ENCODE data around the gene COL6A2.

The COL6A2 gene

GRCh38 chr21:46154155-46154954 is 56.4 kb downstream of the COL6A2 start:
- CTCF ChIA-PET = no interaction called here
- POLR2A ChIA-PET = no interaction called here
- no peak for DNase-seq (ENCODE audit: extremely low spot score)
- TF ChIP-seq FOXA1 (IDR thresholded peaks at IDR 0.05) (no peak), LEF1 (IDR thresholded peaks at IDR 0.05; ENCODE audit: borderline replicate concordance) (no peak), L3MBTL2 (conservative IDR thresholded peaks at IDR 0.05) (no peak), CTBP1 (IDR thresholded peaks at IDR 0.05; ENCODE audit: borderline replicate concordance) (no peak), FOXM1 (IDR thresholded peaks at IDR 0.05; ENCODE audit: borderline replicate concordance) (no peak), PKNOX1 (IDR thresholded peaks at IDR 0.05) (no peak), HDGF (IDR thresholded peaks at IDR 0.05; ENCODE audit: borderline replicate concordance) (no peak), SUZ12 (IDR thresholded peaks at IDR 0.05) (no peak), ELF4 (IDR thresholded peaks at IDR 0.05) (no peak), NFRKB (IDR thresholded peaks at IDR 0.05) (no peak), FOXK2 (IDR thresholded peaks at IDR 0.05) (no peak), SP1 (IDR thresholded peaks at IDR 0.05) (no peak), ARNT (IDR thresholded peaks at IDR 0.05) (no peak), TARDBP (IDR thresholded peaks at IDR 0.05) (no peak), BHLHE40 (IDR thresholded peaks at IDR 0.05; ENCODE audit: borderline replicate concordance) (no peak), ZNF384 (IDR thresholded peaks at IDR 0.05) (no peak)

GRCh38 chr21:46154955-46155513 is 57.1 kb downstream of the COL6A2 start:
- POLR2A ChIA-PET = no interaction called here
- no peak for DNase-seq (ENCODE audit: extremely low spot score)
- CTCF ChIA-PET = no interaction called here
- TF ChIP-seq SP1 (IDR thresholded peaks at IDR 0.05) (no peak), SUZ12 (IDR thresholded peaks at IDR 0.05) (no peak)

- ChIA-PET CTCF (no interaction called here), POLR2A (no interaction called here)
- DNase-seq (ENCODE audit: extremely low spot score) = no peak
- TF ChIP-seq SUZ12 (IDR thresholded peaks at IDR 0.05) = no peak
- TF ChIP-seq TARDBP (IDR thresholded peaks at IDR 0.05) = no peak
- TF ChIP-seq L3MBTL2 (conservative IDR thresholded peaks at IDR 0.05) = no peak
- no peak for TF ChIP-seq SP1 (IDR thresholded peaks at IDR 0.05)
- no peak for TF ChIP-seq ARNT (IDR thresholded peaks at IDR 0.05)
- no peak for TF ChIP-seq FOXM1 (IDR thresholded peaks at IDR 0.05; ENCODE audit: borderline replicate concordance)
- TF ChIP-seq FOXK2 (IDR thresholded peaks at IDR 0.05) = no peak
- no peak for TF ChIP-seq BHLHE40 (IDR thresholded peaks at IDR 0.05; ENCODE audit: borderline replicate concordance)
- TF ChIP-seq ELF4 (IDR thresholded peaks at IDR 0.05) = no peak
- no peak for TF ChIP-seq HDGF (IDR thresholded peaks at IDR 0.05; ENCODE audit: borderline replicate concordance)
- no peak for TF ChIP-seq NFRKB (IDR thresholded peaks at IDR 0.05)
- no peak for TF ChIP-seq PKNOX1 (IDR thresholded peaks at IDR 0.05)
- no peak for TF ChIP-seq CTBP1 (IDR thresholded peaks at IDR 0.05; ENCODE audit: borderline replicate concordance)
- no peak for TF ChIP-seq LEF1 (IDR thresholded peaks at IDR 0.05; ENCODE audit: borderline replicate concordance)
- no peak for TF ChIP-seq FOXA1 (IDR thresholded peaks at IDR 0.05)
Measured at GRCh38 chr21:46155514-46156377, 57.8 kb downstream of the COL6A2 start, which contains the start of gene FTCD. Gene FTCD, minus strand, starts transcription at chr21:46155579. Its CDS starts 56 bp downstream, at chr21:46155523.

GRCh38 chr21:46156378-46156645 is 58.4 kb downstream of the COL6A2 start:
- no peak for TF ChIP-seq L3MBTL2 (conservative IDR thresholded peaks at IDR 0.05)
- no peak for TF ChIP-seq ARNT (IDR thresholded peaks at IDR 0.05)
- TF ChIP-seq TARDBP (IDR thresholded peaks at IDR 0.05) = no peak
- no peak for TF ChIP-seq ELF4 (IDR thresholded peaks at IDR 0.05)
- no peak for TF ChIP-seq SP1 (IDR thresholded peaks at IDR 0.05)
- no peak for TF ChIP-seq HDGF (IDR thresholded peaks at IDR 0.05; ENCODE audit: borderline replicate concordance)
- POLR2A ChIA-PET = no interaction called here
- CTCF ChIA-PET = no interaction called here
- DNase-seq (ENCODE audit: extremely low spot score) = no peak

- DNase-seq (ENCODE audit: extremely low spot score) = no peak
- CTCF ChIA-PET = no interaction called here
- TF ChIP-seq LEF1 (IDR thresholded peaks at IDR 0.05; ENCODE audit: borderline replicate concordance) = no peak
- POLR2A ChIA-PET = no interaction called here
Measured at GRCh38 chr21:46156678-46157077, 58.8 kb downstream of the COL6A2 start.

GRCh38 chr21:46157396-46157986 is 59.6 kb downstream of the COL6A2 start:
- no peak for TF ChIP-seq SP1 (IDR thresholded peaks at IDR 0.05)
- TF ChIP-seq LEF1 (IDR thresholded peaks at IDR 0.05; ENCODE audit: borderline replicate concordance) = no peak
- no peak for TF ChIP-seq ARNT (IDR thresholded peaks at IDR 0.05)
- no peak for TF ChIP-seq BHLHE40 (IDR thresholded peaks at IDR 0.05; ENCODE audit: borderline replicate concordance)
- TF ChIP-seq SUZ12 (IDR thresholded peaks at IDR 0.05) = no peak
- no peak for TF ChIP-seq L3MBTL2 (conservative IDR thresholded peaks at IDR 0.05)
- no peak for TF ChIP-seq CTBP1 (IDR thresholded peaks at IDR 0.05; ENCODE audit: borderline replicate concordance)
- TF ChIP-seq PKNOX1 (IDR thresholded peaks at IDR 0.05) = no peak
- TF ChIP-seq FOXK2 (IDR thresholded peaks at IDR 0.05) = no peak
- TF ChIP-seq FOXA1 (IDR thresholded peaks at IDR 0.05) = no peak
- no peak for TF ChIP-seq HDGF (IDR thresholded peaks at IDR 0.05; ENCODE audit: borderline replicate concordance)
- no peak for TF ChIP-seq ZNF384 (IDR thresholded peaks at IDR 0.05)
- no peak for TF ChIP-seq FOXM1 (IDR thresholded peaks at IDR 0.05; ENCODE audit: borderline replicate concordance)
- TF ChIP-seq NFRKB (IDR thresholded peaks at IDR 0.05) = no peak
- no peak for TF ChIP-seq TARDBP (IDR thresholded peaks at IDR 0.05)
- TF ChIP-seq ELF4 (IDR thresholded peaks at IDR 0.05) = no peak
- no peak for DNase-seq (ENCODE audit: extremely low spot score)
- CTCF ChIA-PET = no interaction called here
- POLR2A ChIA-PET = no interaction called here

Data from HEK293T (cell line).